ENCODE measurements around the gene TIMM13. TPM values are rescaled to one million over a fixed set of nuclear protein-coding genes. Genes with fewer than 3 reads are reported as not detected.
A peak's percentile ranks its signal among the peaks of the same experiment; 100 is the strongest.

The TIMM13 gene
- total and polyA plus RNA-seq, 10 of the 15 experiments (the other 5 are each of a cell fraction or from before 2014, with no cell fraction given): 9.9 to 205 (median 63.6) TPM

- BruUV-seq (replicated peaks): TSS peak; percentile 43
- CTCF ChIA-PET: no interaction called here
- TF ChIP-seq NFYB (IDR thresholded peaks at IDR 0.05; ENCODE audit: insufficient read depth, low read depth, low read length) (no peak), POLR2AphosphoS5 (IDR thresholded peaks at IDR 0.05; ENCODE audit: low read length) (0 out of 2 replicates have a peak, but pooled peaks have one; percentile 31), RB1 (IDR thresholded peaks at IDR 0.05; ENCODE audit: borderline replicate concordance) (no peak)
- POLR2A ChIA-PET: interaction anchor here (0.6 kb wide), 2 partner anchors 45 to 176 kb away, joined by 3 to 8 read pairs; no protein-coding TSS in a partner anchor
- H3K9ac ChIP-seq (ENCODE audit: control insufficient read depth, insufficient read depth, low read length): no peak overlapping the region
- in situ Hi-C loops (cut with MboI) (no loop called here), intact Hi-C loops (cut with micrococcal nuclease; ENCODE audit: unreplicated experiment) (no loop called here)
- ATAC-seq: no peak
- H3K4me3 ChIP-seq: no peak overlapping the region
- SMC1A ChIA-PET (ENCODE audit: uncharacterized antibody, unreplicated experiment): no interaction called here
- H3K9me3 ChIP-seq (replicated peaks; ENCODE audit: control insufficient read depth, insufficient read depth, low read length): no peaks in the 10 kb centered on the region
- H3K27ac ChIP-seq (ENCODE audit: control insufficient read depth, insufficient read depth): no peak overlapping the region
- WGBS (ENCODE audit: insufficient coverage, insufficient replicate concordance, low lambda C conversion rate, missing lambda C conversion rate): 96% methylated on average over 25 of the region's 25 CpGs
- no peak for FAIRE-seq
- no peak overlapping the region for H2AFZ ChIP-seq (ENCODE audit: control insufficient read depth, low read depth, low read length)
- peaks cover 7 to 35% of the 10 kb centered on the region in 2 experiments; a peak in 3 of 4 replicates for H3K36me3 ChIP-seq (ENCODE audit: control insufficient read depth in 2 of 2, insufficient read depth in 2 of 2, low read length in 1 of 2)
- RAD21 ChIA-PET (ENCODE audit: unreplicated experiment): no interaction called here
- H3K4me2 ChIP-seq (ENCODE audit: control insufficient read depth, insufficient read depth): no peak overlapping the region
- H3K27me3 ChIP-seq (replicated peaks in 1 of 2; ENCODE audit: control insufficient read depth in 2 of 2, insufficient read depth in 2 of 2, low read length in 1 of 2): no peaks in the 10 kb centered on the region
- no peaks in the 10 kb centered on the region; the same call in 1 of the 2 replicates for H4K20me1 ChIP-seq (ENCODE audit: control insufficient read depth, insufficient read depth)
- DNase-seq (ENCODE audit: low read depth, low spot score): no peak
- peaks cover 11% of the 10 kb centered on the region for H3K4me1 ChIP-seq (ENCODE audit: control insufficient read depth, insufficient read depth, low read length)
- peaks cover 22% of the 10 kb centered on the region for H3K79me2 ChIP-seq (ENCODE audit: control insufficient read depth, insufficient read depth, low read length)
These were observed 2.6 kb upstream of the TIMM13 start for GRCh38 chr19:2429917-2430535.

- Histone ChIP-seq H3K79me2 (ENCODE audit: control insufficient read depth, insufficient read depth, low read length) (peaks cover 22% of the 10 kb centered on the region), H3K27me3 (replicated peaks in 1 of 2; ENCODE audit: control insufficient read depth in 2 of 2, insufficient read depth in 2 of 2, low read length in 1 of 2) (no peaks in the 10 kb centered on the region), H3K9me3 (replicated peaks; ENCODE audit: control insufficient read depth, insufficient read depth, low read length) (no peaks in the 10 kb centered on the region), H2AFZ (ENCODE audit: control insufficient read depth, low read depth, low read length) (no peak overlapping the region), H3K4me1 (ENCODE audit: control insufficient read depth, insufficient read depth, low read length) (peaks cover 11% of the 10 kb centered on the region), H3K36me3 (ENCODE audit: control insufficient read depth in 2 of 2, insufficient read depth in 2 of 2, low read length in 1 of 2) (peaks cover 7 to 26% of the 10 kb centered on the region in 2 experiments; a peak in 3 of 4 replicates), H3K4me3 (no peak overlapping the region), H3K4me2 (ENCODE audit: control insufficient read depth, insufficient read depth) (no peak overlapping the region), H3K9ac (ENCODE audit: control insufficient read depth, insufficient read depth, low read length) (no peak overlapping the region), H4K20me1 (ENCODE audit: control insufficient read depth, insufficient read depth) (no peaks in the 10 kb centered on the region; the same call in 1 of the 2 replicates), H3K27ac (ENCODE audit: control insufficient read depth, insufficient read depth) (no peak overlapping the region)
- intact Hi-C loops (cut with micrococcal nuclease; ENCODE audit: unreplicated experiment) (no loop called here), in situ Hi-C loops (cut with MboI) (no loop called here)
- SMC1A ChIA-PET (ENCODE audit: uncharacterized antibody, unreplicated experiment): interaction anchor here (1.1 to 1.7 kb wide), 2 partner anchors 185 to 270 kb away, joined by 3 read pairs; no protein-coding TSS in a partner anchor
- RAD21 ChIA-PET (ENCODE audit: unreplicated experiment): interaction anchor here (1.6 to 1.8 kb wide), 2 partner anchors 47 to 182 kb away, joined by 7 to 8 read pairs; partner anchors contain the start of gene GADD45B
- no TSS peak for BruUV-seq (replicated peaks)
- POLR2A ChIA-PET: interaction anchor here (0.5 to 1.4 kb wide), 3 partner anchors 151 to 178 kb away, joined by 3 to 8 read pairs (median 3); no protein-coding TSS in a partner anchor
- CTCF ChIA-PET: interaction anchor here (1.5 to 1.6 kb wide), 2 partner anchors 185 to 208 kb away, joined by 6 read pairs; no protein-coding TSS in a partner anchor
- no peak for DNase-seq (ENCODE audit: low read depth, low spot score)
- whole genome bisulfite sequencing (ENCODE audit: insufficient coverage, insufficient replicate concordance, low lambda C conversion rate, missing lambda C conversion rate): 86% methylated on average over 37 of the region's 37 CpGs
- ATAC-seq: no peak
- no peak for FAIRE-seq
- TF ChIP-seq BCL3 (IDR thresholded peaks at IDR 0.05; ENCODE audit: borderline replicate concordance, insufficient read depth, low read depth, low read length, poor library complexity, severe bottlenecking) (peak; percentile 2), SUPT20H (IDR thresholded peaks at IDR 0.05; ENCODE audit: borderline replicate concordance, control insufficient read depth, low read depth, low read length) (no peak), NR2C2 (IDR thresholded peaks at IDR 0.05; ENCODE audit: borderline replicate concordance, control insufficient read depth, insufficient read length, low read depth) (no peak), EP300 (IDR thresholded peaks at IDR 0.05; ENCODE audit: borderline replicate concordance in 1 of 2, control insufficient read depth in 1 of 2, low read depth in 2 of 2, low read length in 2 of 2) (no peak), MTA3 (IDR thresholded peaks at IDR 0.05; ENCODE audit: borderline replicate concordance, low read length) (no peak), SUZ12 (IDR thresholded peaks at IDR 0.05; ENCODE audit: unreplicated experiment) (no peak)
These were observed 1.6 kb upstream of the TIMM13 start for GRCh38 chr19:2428756-2429711.
